Measurements from ENCODE around the gene LASP1NB.

LASP1NB gene

GRCh38 chr17:38897176-38897575 lies 28.2 kb upstream of the LASP1NB start:
- no peaks in the 10 kb centered on the region for H3K27me3 ChIP-seq (replicated peaks in 1 of 7)
- peak overlapping the region in 1 of 8 donors; percentile 65 for H3K4me3 ChIP-seq
- peaks cover 81 to 100% (median 98%) of the 10 kb centered on the region in 6 donors for H3K4me1 ChIP-seq
- H3K9me3 ChIP-seq: no peaks in the 10 kb centered on the region
- intact Hi-C loops (cut with DNase I; ENCODE audit: low total_unique reads): no loop called here
- H3K27ac ChIP-seq: peak overlapping the region; percentile 83 to 95 (median 88)
- DNase-seq: peak; percentile 77
- peaks cover 0 to 98% (median 15%) of the 10 kb centered on the region in 6 donors for H3K36me3 ChIP-seq
- TF ChIP-seq POLR2A (IDR thresholded peaks at IDR 0.05) (no peak), POLR2AphosphoS5 (IDR thresholded peaks at IDR 0.05) (peak in 1 of 3 donors; percentile 48), CTCF (IDR thresholded peaks at IDR 0.05 in 8 of 11, conservative IDR thresholded peaks at IDR 0.05 in 3 of 11) (no peak)
- whole genome bisulfite sequencing, 5 donors: 75 to 83% (median 81%) methylated on average over 4 to 6 of the region's 6 CpGs

GRCh38 chr17:38897671-38898290 lies 27.6 kb upstream of the LASP1NB start:
- Histone ChIP-seq H3K4me1 (peaks cover 75 to 100% (median 98%) of the 10 kb centered on the region in 6 donors), H3K4me3 (peak overlapping the region in 3 of 8 donors; percentile 28 to 65 (median 29)), H3K27me3 (replicated peaks in 1 of 7) (no peaks in the 10 kb centered on the region), H3K36me3 (peaks cover 0 to 98% (median 13%) of the 10 kb centered on the region in 6 donors), H3K27ac (peak overlapping the region; percentile 83 to 95 (median 88)), H3K9me3 (no peaks in the 10 kb centered on the region)
- WGBS, 5 donors: 42 to 58% (median 56%) methylated on average over 7 to 12 of the region's 12 CpGs
- peak; percentile 84 for DNase-seq
- TF ChIP-seq POLR2AphosphoS5 (IDR thresholded peaks at IDR 0.05) (peak; percentile 44 to 85 (median 77)), POLR2A (IDR thresholded peaks at IDR 0.05) (no peak), CTCF (IDR thresholded peaks at IDR 0.05 in 8 of 11, conservative IDR thresholded peaks at IDR 0.05 in 3 of 11) (no peak)
- intact Hi-C loops (cut with DNase I; ENCODE audit: low total_unique reads): no loop called here

- no peaks in the 10 kb centered on the region for H3K9me3 ChIP-seq
- peak overlapping the region in 5 of 8 donors; percentile 4 to 65 (median 28) for H3K4me3 ChIP-seq
- H3K4me1 ChIP-seq: peaks cover 70 to 100% (median 97%) of the 10 kb centered on the region in 6 donors
- peaks cover 0 to 4% (median 0%) of the 10 kb centered on the region in 7 donors for H3K27me3 ChIP-seq (replicated peaks in 1 of 7)
- intact Hi-C loops (cut with DNase I; ENCODE audit: low total_unique reads): no loop called here
- peak; percentile 80 for DNase-seq
- H3K36me3 ChIP-seq: peaks cover 0 to 98% (median 8%) of the 10 kb centered on the region in 6 donors
- WGBS, 5 donors: 3 to 18% (median 12%) methylated on average over 9 of the region's 9 CpGs
- peak overlapping the region; percentile 83 to 95 (median 88) for H3K27ac ChIP-seq
- TF ChIP-seq CTCF (IDR thresholded peaks at IDR 0.05 in 8 of 11, conservative IDR thresholded peaks at IDR 0.05 in 3 of 11) (no peak), POLR2AphosphoS5 (IDR thresholded peaks at IDR 0.05) (no peak), POLR2A (IDR thresholded peaks at IDR 0.05) (no peak)
Observed at GRCh38 chr17:38898291-38898679, 27.1 kb upstream of the LASP1NB start.

GRCh38 chr17:38898812-38899348 lies 26.5 kb upstream of the LASP1NB start:
- TF ChIP-seq POLR2AphosphoS5 (IDR thresholded peaks at IDR 0.05): peak; percentile 73 to 83 (median 75)
- TF ChIP-seq CTCF (IDR thresholded peaks at IDR 0.05 in 8 of 11, conservative IDR thresholded peaks at IDR 0.05 in 3 of 11): no peak
- peak overlapping the region in 6 of 8 donors; percentile 4 to 65 (median 26) for H3K4me3 ChIP-seq
- peaks cover 0 to 98% (median 12%) of the 10 kb centered on the region in 6 donors for H3K36me3 ChIP-seq
- H3K27ac ChIP-seq: peak overlapping the region; percentile 83 to 95 (median 88)
- H3K9me3 ChIP-seq: no peaks in the 10 kb centered on the region
- WGBS, 5 donors: 6 to 21% (median 7%) methylated on average over 7 to 11 of the region's 11 CpGs
- H3K4me1 ChIP-seq: peaks cover 64 to 100% (median 95%) of the 10 kb centered on the region in 6 donors
- intact Hi-C loops (cut with DNase I; ENCODE audit: low total_unique reads): no loop called here
- peaks cover 0 to 4% (median 0%) of the 10 kb centered on the region in 7 donors for H3K27me3 ChIP-seq (replicated peaks in 1 of 7)
- peak; percentile 95 for DNase-seq
